Activated T-cell treated with anti-CD3 and anti-CD28 coated beads for 4 hours (primary cell): ENCODE results near the gene WDR38.

Source experiments
- DNase-seq: peaks from one replicate; pipeline ENCODE4 v3.0.0-alpha.2; 2020

WDR38 gene

GRCh38 chr9:124886461-124886860 is 33.2 kb downstream of the WDR38 start:
- no peak for DNase-seq

- no peak for DNase-seq
Observed at GRCh38 chr9:124886866-124887492, 33.7 kb downstream of the WDR38 start.

GRCh38 chr9:124887832-124888231 is 34.6 kb downstream of the WDR38 start:
- no peak for DNase-seq

GRCh38 chr9:124889006-124889405 is 35.7 kb downstream of the WDR38 start:
- no peak for DNase-seq

- no peak for DNase-seq
Observed at GRCh38 chr9:124890179-124890578, 36.9 kb downstream of the WDR38 start.

- no peak for DNase-seq
Observed at GRCh38 chr9:124894035-124894740, 40.9 kb downstream of the WDR38 start.

GRCh38 chr9:124894741-124895170 is 41.5 kb downstream of the WDR38 start:
- DNase-seq: peak; percentile 17

GRCh38 chr9:124897570-124898460 is 44.6 kb downstream of the WDR38 start:
- no peak for DNase-seq

GRCh38 chr9:124899845-124900244 is 46.6 kb downstream of the WDR38 start:
- no peak for DNase-seq

GRCh38 chr9:124906966-124907365 is 53.7 kb downstream of the WDR38 start:
- DNase-seq: no peak
